Inflammatory macrophage treated with lipopolysaccharide for 1 hour (primary cell): ENCODE results near the gene DNAJC10.
"Not testable (repeated sequence)": the region's sequence is repeated elsewhere in the genome, so short reads cannot be mapped to it uniquely, and the experiment has no call there.

Experiments used
- DNase-seq, 2 donors: peaks; one replicate each; pipeline ENCODE4 v3.0.0-alpha.2; 2020 to 2022

DNAJC10 gene

GRCh38 chr2:182728014-182728413 is 12.0 kb downstream of the DNAJC10 start:
- no peak for DNase-seq

- no peak for DNase-seq
These were observed 13.8 kb downstream of the DNAJC10 start for GRCh38 chr2:182729710-182730339.

GRCh38 chr2:182730486-182730885 is 14.4 kb downstream of the DNAJC10 start:
- DNase-seq = no peak

GRCh38 chr2:182732736-182733135 is 16.7 kb downstream of the DNAJC10 start:
- DNase-seq = no peak

- DNase-seq = no peak
These were observed 17.5 kb downstream of the DNAJC10 start for GRCh38 chr2:182733572-182733971.

- not testable (repeated sequence) for DNase-seq
These were observed 20.8 kb downstream of the DNAJC10 start for GRCh38 chr2:182736856-182737255.

GRCh38 chr2:182740701-182741100 is 24.6 kb downstream of the DNAJC10 start:
- DNase-seq = no peak

GRCh38 chr2:182741620-182742019 is 25.6 kb downstream of the DNAJC10 start:
- no peak for DNase-seq

GRCh38 chr2:182744490-182744889 is 28.4 kb downstream of the DNAJC10 start:
- no peak for DNase-seq

GRCh38 chr2:182745061-182745460 is 29.0 kb downstream of the DNAJC10 start:
- DNase-seq = no peak

- not testable (repeated sequence) for DNase-seq
These were observed 29.8 kb downstream of the DNAJC10 start for GRCh38 chr2:182745894-182746293.

- no peak for DNase-seq
These were observed 38.2 kb downstream of the DNAJC10 start for GRCh38 chr2:182754231-182754630.

GRCh38 chr2:182758379-182758778 is 42.3 kb downstream of the DNAJC10 start:
- no peak for DNase-seq

- no peak for DNase-seq
These were observed 45.8 kb downstream of the DNAJC10 start for GRCh38 chr2:182761903-182762302.

GRCh38 chr2:182763311-182763912 is 47.4 kb downstream of the DNAJC10 start:
- peak in 1 of 2 donors; percentile 14 for DNase-seq

GRCh38 chr2:182766626-182767025 is 50.6 kb downstream of the DNAJC10 start:
- no peak for DNase-seq

GRCh38 chr2:182767578-182767977 is 51.5 kb downstream of the DNAJC10 start:
- no peak for DNase-seq

- DNase-seq = not testable (repeated sequence)
These were observed 52.9 kb downstream of the DNAJC10 start for GRCh38 chr2:182768950-182769349.

GRCh38 chr2:182779323-182779722 is 63.3 kb downstream of the DNAJC10 start:
- DNase-seq = no peak

- DNase-seq = not testable (repeated sequence)
These were observed 65.0 kb downstream of the DNAJC10 start for GRCh38 chr2:182781099-182781498.

- not testable (repeated sequence) for DNase-seq
These were observed 66.6 kb downstream of the DNAJC10 start for GRCh38 chr2:182782686-182783085.

- no peak for DNase-seq
These were observed 68.1 kb downstream of the DNAJC10 start for GRCh38 chr2:182784058-182784706.

- DNase-seq = no peak
These were observed 68.7 kb downstream of the DNAJC10 start for GRCh38 chr2:182784777-182785176.

- no peak for DNase-seq
These were observed 76.4 kb downstream of the DNAJC10 start for GRCh38 chr2:182792441-182792840.
